H1 (cell line): ENCODE data around the gene PIGZ. TPM values are rescaled to one million over a fixed set of nuclear protein-coding genes. Genes with fewer than 3 reads are reported as not detected.

Source experiments
- CTCF ChIA-PET: fragments of 300-600 bp; sonication (Branson Sonifier 250); formaldehyde crosslinking; loops from one replicate; lab custom pipeline; 2021; ENCODE audit not compliant: partially characterized antibody; lab: Charles Lee
- POLR2A ChIA-PET: fragments of 300-600 bp; sonication (Branson Sonifier 250); formaldehyde crosslinking; loops from one replicate; lab custom pipeline; 2021; ENCODE audit warnings: inconsistent platforms; ENCODE audit not compliant: partially characterized antibody; lab: Charles Lee
- DNase-seq, 2 experiments: peaks; one replicate each; pipeline versions ENCODE4 v3.0.0 to v3.0.0-alpha.2; 2010 to 2022; ENCODE audit warnings: low spot score in 2 of 2, low read depth in 1 of 2, mixed read lengths in 1 of 2
- FAIRE-seq: peaks from 2 replicates; lab custom pipeline; 2011; peaks lifted over from hg19 to GRCh38; lab: Jason Lieb, UNC
- H2AFZ ChIP-seq: 2 replicates; pipeline ENCODE4 v1.8.1; 2012; ENCODE audit warnings: low read length, inconsistent platforms
- H2AK5ac ChIP-seq: 2 replicates; pipeline ENCODE4 v1.6.1; 2013; ENCODE audit warnings: low read depth, low read length
- H2BK120ac ChIP-seq: replicated peaks from 2 replicates; pipeline ENCODE3; 2013; ENCODE audit warnings: low read depth, low read length, inconsistent platforms
- H2BK12ac ChIP-seq: 2 replicates; pipeline ENCODE4 v1.6.1; 2013; ENCODE audit warnings: low read depth, low read length
- H2BK15ac ChIP-seq: 2 replicates; pipeline ENCODE4 v1.6.1; 2013; ENCODE audit warnings: low read length
- H2BK20ac ChIP-seq: 2 replicates; pipeline ENCODE4 v1.6.1; 2013; ENCODE audit warnings: low read length
- H2BK5ac ChIP-seq: 2 replicates; pipeline ENCODE4 v1.6.1; 2013; ENCODE audit warnings: low read depth, low read length
- H3K14ac ChIP-seq: 2 replicates; pipeline ENCODE4 v1.6.1; 2013; ENCODE audit warnings: inconsistent platforms; ENCODE audit not compliant: insufficient read length
- H3K18ac ChIP-seq: 2 replicates; pipeline ENCODE4 v1.6.1; 2013; ENCODE audit warnings: low read length; ENCODE audit errors: extremely low read depth
- H3K23ac ChIP-seq: 2 replicates; pipeline ENCODE4 v1.6.1; 2013; ENCODE audit warnings: inconsistent platforms; ENCODE audit not compliant: insufficient read length
- H3K23me2 ChIP-seq: 2 replicates; pipeline ENCODE4 v1.6.1; 2013; ENCODE audit warnings: low read depth, low read length
- H3K27ac ChIP-seq: 2 replicates; pipeline ENCODE4 v1.6.1; 2011; ENCODE audit warnings: low read depth, low read length, inconsistent platforms
- H3K27me3 ChIP-seq, 4 experiments: replicated peaks in 1 of 4; 1 replicate in 1 of 4; 2 replicates in 3 of 4; pipeline versions ENCODE4 v1.6.1 to v1.8.1; 2011 to 2013; ENCODE audit warnings: low read length in 3 of 4, mild to moderate bottlenecking in 3 of 4, inconsistent platforms in 2 of 4, mixed read lengths in 2 of 4, moderate library complexity in 1 of 4; ENCODE audit not compliant: control insufficient read depth in 3 of 4, insufficient read depth in 3 of 4; ENCODE audit errors: extremely low read depth in 1 of 4
- H3K36me3 ChIP-seq, 4 experiments: 2 replicates each; pipeline versions ENCODE4 v1.6.1 to v1.8.1; 2011 to 2013; ENCODE audit warnings: mild to moderate bottlenecking in 4 of 4, low read length in 3 of 4, moderate library complexity in 2 of 4, control low read depth in 1 of 4, inconsistent platforms in 1 of 4; ENCODE audit not compliant: insufficient read depth in 4 of 4, control insufficient read depth in 2 of 4
- H3K4ac ChIP-seq: replicated peaks from 2 replicates; pipeline ENCODE3; 2013; ENCODE audit warnings: low read length, low read depth, mixed read lengths, inconsistent platforms; ENCODE audit not compliant: insufficient read length
- H3K4me1 ChIP-seq, 4 experiments: replicated peaks in 1 of 4; 1 replicate in 1 of 4; 2 replicates in 3 of 4; pipeline versions ENCODE4 v1.6.1 to v1.8.1; 2011 to 2013; ENCODE audit warnings: low read length in 3 of 4, inconsistent platforms in 2 of 4, mixed read lengths in 1 of 4; ENCODE audit not compliant: insufficient read depth in 4 of 4, control insufficient read depth in 3 of 4
- H3K4me2 ChIP-seq, 2 experiments: 2 replicates each; pipeline versions ENCODE4 v1.6.1 to v1.8.1; 2011 to 2013; ENCODE audit warnings: low read depth in 2 of 2, low read length in 2 of 2, control low read depth in 1 of 2, inconsistent platforms in 1 of 2, mild to moderate bottlenecking in 1 of 2; ENCODE audit not compliant: insufficient read depth in 1 of 2
- H3K4me3 ChIP-seq, 4 experiments: fragments of 200-600, 300-600 bp in 1 of 4; sonication (generic), shearing (Covaris generic), sonication (Bioruptor Twin) in 1 of 4; 2 replicates each; pipeline versions ENCODE4 v1.5.1 to v1.8.1; 2011 to 2016; ENCODE audit warnings: low read length in 4 of 4, low read depth in 3 of 4, control low read depth in 2 of 4, inconsistent platforms in 2 of 4, mild to moderate bottlenecking in 2 of 4, mixed read lengths in 1 of 4, moderate library complexity in 1 of 4; ENCODE audit not compliant: insufficient read depth in 2 of 4; ENCODE audit errors: extremely low read depth in 1 of 4
- H3K56ac ChIP-seq: replicated peaks from 2 replicates; pipeline ENCODE3; 2013; ENCODE audit warnings: low read depth, mild to moderate bottlenecking, mixed read lengths, low read length, inconsistent platforms; ENCODE audit not compliant: insufficient read length
- H3K79me1 ChIP-seq: 2 replicates; pipeline ENCODE4 v1.6.1; 2013; ENCODE audit warnings: low read depth, low read length, control low read depth
- H3K79me2 ChIP-seq, 2 experiments: 2 replicates each; pipeline versions ENCODE4 v1.6.1 to v1.8.1; 2012 to 2013; ENCODE audit warnings: low read length in 2 of 2, mild to moderate bottlenecking in 2 of 2, inconsistent platforms in 1 of 2; ENCODE audit not compliant: insufficient read depth in 2 of 2, control insufficient read depth in 1 of 2
- H3K9ac ChIP-seq, 4 experiments: replicated peaks in 1 of 4; 1 replicate in 1 of 4; 2 replicates in 3 of 4; pipeline versions ENCODE4 v1.6.1 to v1.8.1; 2011 to 2013; ENCODE audit warnings: low read depth in 3 of 4, low read length in 3 of 4, control low read depth in 2 of 4, mild to moderate bottlenecking in 2 of 4, moderate library complexity in 2 of 4, inconsistent platforms in 1 of 4; ENCODE audit errors: extremely low read depth in 1 of 4
- H3K9me3 ChIP-seq, 2 experiments: 2 replicates each; pipeline versions ENCODE4 v1.6.1 to v1.8.1; 2012 to 2013; ENCODE audit warnings: mild to moderate bottlenecking in 2 of 2, moderate library complexity in 2 of 2, control low read depth in 1 of 2, inconsistent platforms in 1 of 2, low read depth in 1 of 2, low read length in 1 of 2, mixed read lengths in 1 of 2; ENCODE audit not compliant: insufficient read depth in 2 of 2
- H4K20me1 ChIP-seq, 2 experiments: replicated peaks in 1 of 2; 2 replicates each; pipeline versions ENCODE3 to v1.8.1; 2011 to 2013; ENCODE audit warnings: inconsistent platforms in 2 of 2, low read length in 2 of 2, mild to moderate bottlenecking in 1 of 2; ENCODE audit not compliant: insufficient read depth in 2 of 2, control insufficient read depth in 1 of 2
- H4K5ac ChIP-seq: 2 replicates; pipeline ENCODE4 v1.6.1; 2013; ENCODE audit warnings: low read length, low read depth, mixed read lengths, inconsistent platforms; ENCODE audit not compliant: insufficient read length
- H4K8ac ChIP-seq: 2 replicates; pipeline ENCODE4 v1.8.0; 2013; ENCODE audit warnings: mild to moderate bottlenecking, moderate library complexity, low read length, inconsistent platforms; ENCODE audit not compliant: insufficient read depth; ENCODE audit errors: extremely low read depth
- H4K91ac ChIP-seq: replicated peaks from 2 replicates; pipeline ENCODE3; 2013; ENCODE audit warnings: low read length, mixed read lengths, inconsistent platforms; ENCODE audit not compliant: insufficient read length
- BACH1 ChIP-seq: IDR thresholded peaks from 2 replicates; pipeline ENCODE4 v1.6.1; 2012; ENCODE audit warnings: low read length, improper control_type of control experiment
- BRCA1 ChIP-seq: IDR thresholded peaks from 2 replicates; pipeline ENCODE4 v1.6.1; 2012; ENCODE audit warnings: low read depth, low read length, improper control_type of control experiment
- CBX8 ChIP-seq: fragments of 300-800, 300-1000 bp; sonication (generic); IDR thresholded peaks from 2 replicates; pipeline ENCODE4 v1.7.1; 2016; ENCODE audit warnings: low read depth, low read length, borderline replicate concordance
- CTCF ChIP-seq, 3 experiments: IDR thresholded peaks; 1 replicate in 2 of 3; 2 replicates in 1 of 3; pipeline versions ENCODE4 v1.5.1 to v1.6.1; 2011; ENCODE audit warnings: low read length in 3 of 3, mild to moderate bottlenecking in 3 of 3, inconsistent platforms in 2 of 3, low read depth in 1 of 3, moderate library complexity in 1 of 3; ENCODE audit not compliant: insufficient read depth in 1 of 3; ENCODE audit errors: control extremely low read depth in 1 of 3
- EP300 ChIP-seq, 2 experiments: IDR thresholded peaks; 1 replicate in 1 of 2; 2 replicates in 1 of 2; pipeline ENCODE4 v1.6.1; 2011 to 2012; ENCODE audit warnings: low read depth in 2 of 2, low read length in 2 of 2, mild to moderate bottlenecking in 2 of 2, borderline replicate concordance in 1 of 2, inconsistent platforms in 1 of 2, moderate library complexity in 1 of 2
- HDAC6 ChIP-seq: IDR thresholded peaks from one replicate; pipeline ENCODE4 v1.7.1; 2012; ENCODE audit warnings: low read depth, mild to moderate bottlenecking, inconsistent platforms, low read length, moderate library complexity
- KDM5A ChIP-seq: fragments of 200-600 bp; IDR thresholded peaks from 2 replicates; pipeline ENCODE4 v1.7.1; 2012; ENCODE audit warnings: mild to moderate bottlenecking, low read length, inconsistent platforms, mixed read lengths
- RXRA ChIP-seq: IDR thresholded peaks from 2 replicates; pipeline ENCODE4 v1.6.1; 2011; ENCODE audit warnings: low read depth, mild to moderate bottlenecking, low read length, moderate library complexity; ENCODE audit not compliant: insufficient read depth
- SIRT6 ChIP-seq: IDR thresholded peaks from one replicate; pipeline ENCODE4 v1.7.1; 2012; ENCODE audit warnings: low read length, inconsistent platforms
- TAF1 ChIP-seq: IDR thresholded peaks from 2 replicates; pipeline ENCODE4 v1.6.1; 2011; ENCODE audit warnings: mild to moderate bottlenecking, low read depth, low read length
- TBP ChIP-seq: IDR thresholded peaks from 2 replicates; pipeline ENCODE4 v1.6.1; 2011; ENCODE audit warnings: low read depth, low read length, improper control_type of control experiment
- WGBS, 2 experiments: shearing (Covaris generic) in 1 of 2; methylation state at CpG; one replicate each; pipeline versions ENCODE4 v1.1.6 to v1.1.7; 2013 to 2015; ENCODE audit warnings: low lambda C conversion rate in 2 of 2, mixed read lengths in 2 of 2, inconsistent platforms in 1 of 2, low coverage in 1 of 2, missing lambda C conversion rate in 1 of 2; ENCODE audit not compliant: insufficient replicate concordance in 2 of 2, insufficient coverage in 1 of 2, insufficient read length in 1 of 2; ENCODE audit errors: extremely low coverage in 1 of 2, missing lambda C conversion rate in 1 of 2; 5-methylcytosine and 5-hydroxymethylcytosine counted together
- polyA plus RNA-seq, 7 experiments: library from polyadenylated mRNA; depleted of rRNA in 3 of 7; stranded (reverse) in 5 of 7; unstranded in 2 of 7; fragments of >200 nt in 5 of 7; fragments of 200-250 nt in 2 of 7; gene quantifications; 1 replicate in 5 of 7; 2 replicates in 1 of 7; 4 replicates in 1 of 7; pipeline versions ENCODE4 v1.2.1 to v1.2.3, GENCODE V29; 2011 to 2013; ENCODE audit warnings: missing spikeins in 2 of 7, mixed read lengths in 2 of 7
- total RNA-seq: library from RNA; stranded (reverse); fragmentation: NEBNext Ultra II Directional; extraction: Animal tissue kit (Norgen Biotek cat#: 25700); gene quantifications from 2 replicates; pipeline ENCODE4 v1.2.1, GENCODE V29; 2021

Gene PIGZ
- total and polyA plus RNA-seq, 2 of the 8 experiments (the other 6 are each of a cell fraction or from before 2014, with no cell fraction given) = 0.32 TPM; not detected in 1

GRCh38 chr3:196989721-196990262, 21.2 kb upstream of the PIGZ start:
- Histone ChIP-seq H2BK20ac (no peak overlapping the region; the same call in 1 of the 2 replicates), H4K8ac (no peak overlapping the region), H3K79me2 (no peaks in the 10 kb centered on the region), H3K36me3 (no peaks in the 10 kb centered on the region), H3K9me3 (no peaks in the 10 kb centered on the region), H3K4me1 (peaks cover 0 to 2% (median under 1%) of the 10 kb centered on the region in 4 experiments; a peak in 3 of 7 replicates), H3K27me3 (no peaks in the 10 kb centered on the region), H3K79me1 (no peaks in the 10 kb centered on the region), H2BK120ac (no peak overlapping the region), H3K56ac (no peak overlapping the region), H3K23ac (no peak overlapping the region), H4K20me1 (peaks cover 0 to 1% of the 10 kb centered on the region in 2 experiments), H2AFZ (no peak overlapping the region), H3K4ac (no peak overlapping the region), H3K4me3 (no peak overlapping the region), H2AK5ac (no peak overlapping the region), H3K4me2 (no peak overlapping the region), H4K5ac (no peak overlapping the region), H2BK15ac (no peak overlapping the region), H3K27ac (no peak overlapping the region), H3K14ac (no peak overlapping the region), H2BK12ac (no peak overlapping the region), H4K91ac (no peak overlapping the region), H3K18ac (no peak overlapping the region), H3K9ac (no peak overlapping the region), H2BK5ac (no peak overlapping the region), H3K23me2 (peaks cover 2% of the 10 kb centered on the region; the same call in 1 of the 2 replicates)
- FAIRE-seq = no peak
- POLR2A ChIA-PET = interaction anchor here (0.6 kb wide), 1 partner anchor 48 kb away, joined by 3 read pairs; no protein-coding TSS in a partner anchor
- WGBS, 2 experiments = 92% methylated on average over 19 of the region's 19 CpGs; no CpG with 5 or more reads in 1 of the 2 experiments
- no peak for DNase-seq
- CTCF ChIA-PET = interaction anchor here (0.8 to 1.2 kb wide), 7 partner anchors 8 to 237 kb away, joined by 3 to 7 read pairs (median 3); partner anchors contain the start of gene MELTF
- TF ChIP-seq CTCF (IDR thresholded peaks at IDR 0.05; ENCODE audit: control extremely low read depth in 1 of 3, insufficient read depth in 1 of 3, low read depth in 1 of 3, low read length in 3 of 3) (no peak), KDM5A (no peak), BRCA1 (no peak), CBX8 (no peak), TBP (no peak), TAF1 (no peak), EP300 (IDR thresholded peaks at IDR 0.05; ENCODE audit: borderline replicate concordance in 1 of 2, low read depth in 2 of 2, low read length in 2 of 2) (no peak), BACH1 (no peak), HDAC6 (no peak), RXRA (no peak), SIRT6 (no peak)
